ENCODE measurements around the gene CTDSP2.
"Not testable (repeated sequence)": the region's sequence is repeated elsewhere in the genome, so short reads cannot be mapped to it uniquely, and the experiment has no call there.

GRCh38 chr12:57858123-57858522 is 11.6 kb upstream of the CTDSP2 start:
- not testable (repeated sequence) for TF ChIP-seq NRF1 (IDR thresholded peaks at IDR 0.05; ENCODE audit: low read depth, low read length); USF2 (IDR thresholded peaks at IDR 0.05; ENCODE audit: borderline replicate concordance, low read depth, low read length); MAX (IDR thresholded peaks at IDR 0.05; ENCODE audit: low read depth); PBX3 (IDR thresholded peaks at IDR 0.05); CTCF (IDR thresholded peaks at IDR 0.05); RCOR1 (IDR thresholded peaks at IDR 0.05; ENCODE audit: low read length); FOXM1 (IDR thresholded peaks at IDR 0.05; ENCODE audit: low read depth); SMC3 (IDR thresholded peaks at IDR 0.05; ENCODE audit: low read depth, low read length); EP300 (IDR thresholded peaks at IDR 0.05; ENCODE audit: borderline replicate concordance in 1 of 2, low read depth in 1 of 2, low read length in 1 of 2)
